GM19238 (cell line): ENCODE measurements around the gene PROSER2.

Source experiments
- DNase-seq: peaks from one replicate; pipeline ENCODE4 v3.0.0; 2011; ENCODE audit warnings: low spot score; ENCODE audit not compliant: insufficient read length

Gene PROSER2

GRCh38 chr10:11799736-11800080 lies 23.4 kb upstream of the PROSER2 start:
- no peak for DNase-seq

- no peak for DNase-seq
Observed at GRCh38 chr10:11804336-11804735, 18.8 kb upstream of the PROSER2 start.

- no peak for DNase-seq
Observed at GRCh38 chr10:11805792-11806191, 17.4 kb upstream of the PROSER2 start.

DNA sequence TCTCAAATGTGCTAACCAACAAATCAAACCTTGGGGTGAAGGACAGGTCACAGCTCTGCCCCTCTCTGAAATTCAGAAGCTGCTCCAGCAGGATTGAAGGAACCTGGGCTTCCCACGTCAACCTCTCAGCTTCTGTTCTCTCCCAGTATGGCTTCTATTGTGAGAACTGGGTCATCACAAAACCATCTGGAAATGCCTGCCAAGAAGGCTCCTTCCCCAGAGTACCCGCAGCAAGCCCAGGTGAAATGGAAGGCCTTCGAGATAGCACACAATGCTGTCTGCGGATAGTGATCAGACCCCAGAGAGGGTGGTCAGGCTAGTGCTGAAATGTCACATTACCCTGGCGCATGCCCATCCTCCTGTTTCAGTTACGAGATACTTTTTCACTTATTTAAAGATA lies 16.4 kb upstream of the PROSER2 start:
- DNase-seq: no peak

DNA sequence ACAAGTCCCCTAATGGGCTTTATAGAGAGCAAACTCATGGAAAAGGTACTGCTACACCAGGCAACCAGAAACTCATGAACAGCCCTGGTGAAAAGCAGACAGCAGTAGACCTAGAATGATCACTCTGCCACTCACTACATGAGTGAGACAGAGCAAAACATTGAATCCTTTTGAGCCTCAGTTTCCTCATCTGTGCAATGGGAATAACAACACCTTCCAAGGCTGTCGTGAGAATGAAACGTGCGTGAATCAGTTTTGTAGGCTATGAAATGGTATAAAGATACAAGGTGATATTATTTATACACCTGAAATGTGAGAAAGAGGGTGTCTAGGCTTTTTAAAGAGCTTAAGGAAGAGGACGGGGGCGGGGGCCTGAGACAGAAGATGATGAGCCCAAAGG lies 14.3 kb upstream of the PROSER2 start:
- DNase-seq: no peak

- no peak for DNase-seq
Observed at GRCh38 chr10:11810313-11810766, 12.8 kb upstream of the PROSER2 start.

GRCh38 chr10:11810973-11811372 lies 12.2 kb upstream of the PROSER2 start:
- no peak for DNase-seq

- DNase-seq: no peak
Observed at GRCh38 chr10:11813177-11813576, 10.0 kb upstream of the PROSER2 start.

DNA sequence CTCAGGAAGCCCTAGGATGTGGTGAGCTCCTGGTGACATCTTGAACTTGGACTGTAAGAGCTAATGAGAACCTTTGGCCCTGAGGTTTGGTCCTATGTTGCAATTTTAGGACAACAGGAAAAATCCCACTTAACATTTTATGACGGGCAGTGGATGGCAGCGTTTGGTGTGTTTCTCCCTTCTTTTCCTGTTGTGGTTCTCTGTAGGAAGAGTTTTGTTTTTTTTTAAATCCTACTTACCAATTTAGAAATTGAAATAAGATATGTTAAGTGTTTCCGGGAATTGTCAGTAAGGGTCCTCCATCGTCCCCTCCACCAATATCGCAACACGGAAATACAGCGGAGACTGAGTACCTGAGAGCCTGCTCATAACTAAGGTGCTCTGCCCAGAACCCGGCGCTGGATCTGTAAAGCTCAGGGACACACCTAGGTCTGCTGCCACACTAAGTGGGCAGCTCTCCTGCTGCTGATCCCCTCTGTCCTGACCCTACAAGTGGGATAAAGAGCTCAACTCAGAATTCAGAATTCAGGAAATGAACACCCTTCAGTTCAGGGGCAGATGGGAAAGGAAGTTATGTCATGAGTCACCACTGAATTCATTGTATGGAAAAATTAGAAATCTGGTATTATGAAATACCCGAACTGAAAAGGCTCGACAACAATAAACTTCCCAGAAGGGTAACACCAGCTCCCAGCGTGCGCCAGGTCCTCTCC lies 9.1 kb upstream of the PROSER2 start:
- no peak for DNase-seq

GRCh38 chr10:11819027-11819426 lies 4.1 kb upstream of the PROSER2 start:
- DNase-seq: no peak

DNA sequence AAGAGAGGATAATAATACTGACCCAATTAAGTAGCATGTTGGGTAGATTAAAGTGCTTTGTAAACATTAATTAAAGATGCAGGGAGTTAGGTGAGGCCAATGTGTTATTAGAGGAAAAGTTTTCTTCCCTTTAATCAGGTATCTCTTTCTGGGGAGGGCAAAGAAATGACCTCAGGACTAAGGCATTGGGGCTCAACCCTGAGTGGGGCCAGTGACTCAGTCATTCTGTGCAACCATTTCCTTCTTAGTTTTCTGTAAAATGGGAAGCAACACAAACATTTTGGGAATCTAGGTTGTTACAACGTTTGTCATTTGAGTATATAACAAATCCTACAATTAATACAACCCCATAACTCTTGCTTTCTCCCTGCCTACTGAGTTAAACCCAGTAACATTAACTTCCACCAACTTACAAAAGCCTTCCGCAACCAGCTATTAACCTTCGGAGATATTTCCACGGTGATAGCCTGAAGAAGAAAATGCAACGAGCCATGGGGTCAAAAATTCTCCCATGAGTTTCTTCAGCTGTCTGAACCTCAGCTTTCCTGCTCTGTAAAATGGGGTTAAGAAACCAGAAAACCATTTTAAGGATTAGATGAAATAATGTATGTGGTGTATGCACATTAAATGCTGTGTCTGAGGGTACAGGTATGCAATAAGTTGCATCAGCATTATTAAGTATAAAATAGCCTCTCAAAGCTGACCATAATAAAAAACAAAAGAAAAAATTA lies 965 bp upstream of the PROSER2 start:
- DNase-seq: no peak

- DNase-seq: no peak
Observed at GRCh38 chr10:11822809-11823121, 391 bp upstream of the PROSER2 start.

GRCh38 chr10:11823989-11824346 lies 812 bp downstream of the PROSER2 start:
- DNase-seq: no peak

DNA sequence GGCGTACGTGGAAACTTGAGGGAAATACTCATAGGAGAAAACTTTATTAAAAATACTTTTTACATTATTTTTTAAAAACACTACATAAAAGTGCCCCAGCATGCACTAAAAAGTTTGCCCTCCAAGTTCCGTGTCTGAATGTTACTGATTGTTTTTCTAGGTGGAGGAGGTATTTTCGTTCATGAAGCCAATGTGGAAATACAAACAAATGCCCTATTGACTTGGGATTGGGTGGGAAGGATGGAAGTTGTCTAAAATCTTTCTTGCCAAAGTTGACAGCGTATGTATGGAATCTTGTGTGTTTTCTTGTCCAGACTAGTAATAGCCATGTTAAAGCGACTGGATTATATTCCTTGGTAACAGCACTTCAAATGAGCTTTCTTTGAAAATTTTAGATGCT lies 1.2 kb downstream of the PROSER2 start:
- no peak for DNase-seq

GRCh38 chr10:11824825-11825224 lies 1.7 kb downstream of the PROSER2 start:
- DNase-seq: no peak

GRCh38 chr10:11825796-11826414 lies 2.7 kb downstream of the PROSER2 start:
- DNase-seq: no peak

- DNase-seq: no peak
Observed at GRCh38 chr10:11827006-11827405, 3.9 kb downstream of the PROSER2 start.

GRCh38 chr10:11827414-11827813 lies 4.3 kb downstream of the PROSER2 start:
- DNase-seq: no peak

DNA sequence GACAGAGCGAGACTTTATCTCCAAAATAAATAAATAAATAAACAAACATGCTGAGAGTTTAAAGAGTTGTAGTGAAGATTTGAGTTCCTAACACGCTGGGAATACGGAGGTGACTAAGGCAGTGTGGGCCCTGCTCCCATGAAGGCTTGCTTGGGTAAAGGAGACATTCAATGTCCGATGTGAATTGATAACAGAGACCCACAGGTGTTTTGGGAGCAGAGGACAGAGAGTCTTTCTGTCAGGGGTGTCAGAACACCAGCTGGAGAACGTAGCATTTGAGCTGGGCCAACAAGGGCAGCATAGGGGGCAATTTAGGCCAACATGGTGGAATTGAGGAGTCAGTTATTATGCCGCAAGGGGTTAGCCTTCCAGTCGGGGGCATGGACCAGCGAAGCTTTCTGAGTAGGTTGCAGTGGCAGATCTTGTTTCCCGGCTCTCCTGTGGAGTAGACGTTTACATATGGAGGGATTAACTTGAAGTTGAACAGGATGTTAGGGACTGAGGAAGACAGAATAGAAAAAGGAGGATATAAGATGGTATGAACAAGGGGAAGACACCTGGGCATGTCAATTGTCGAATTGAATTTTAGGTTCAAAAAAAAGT lies 5.6 kb downstream of the PROSER2 start:
- no peak for DNase-seq

DNA sequence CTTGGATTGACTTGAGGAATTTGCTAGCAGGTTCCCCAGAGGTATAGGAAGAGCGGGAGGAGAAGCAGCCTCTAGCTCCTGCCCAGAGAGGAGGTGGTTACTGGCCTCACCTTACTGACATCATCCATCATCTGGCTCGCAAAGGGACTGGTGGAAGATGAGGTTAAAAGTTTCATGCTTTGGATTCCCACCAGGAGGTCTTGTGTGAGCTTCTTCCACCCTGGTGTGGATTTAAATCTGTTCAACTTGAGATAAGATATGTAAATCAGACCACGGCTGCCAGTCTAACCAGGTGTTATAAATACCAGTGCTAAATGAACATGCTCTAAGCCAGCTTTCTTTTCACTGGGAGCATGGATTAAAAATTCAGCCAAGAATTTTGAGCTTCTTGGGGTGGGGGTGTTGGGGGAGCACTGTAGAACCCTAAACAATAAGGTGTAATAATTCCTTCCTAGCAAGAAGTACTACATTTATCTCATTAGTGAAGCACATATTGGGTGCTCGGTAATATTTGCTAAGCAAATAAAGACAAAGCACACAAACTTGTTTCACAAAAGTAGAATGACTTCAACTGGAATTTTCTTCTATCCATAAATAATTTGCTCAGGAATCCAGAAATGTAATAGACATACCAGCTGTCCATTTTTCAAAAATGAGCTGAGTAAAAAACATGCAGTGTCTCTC lies 7.8 kb downstream of the PROSER2 start:
- no peak for DNase-seq

DNA sequence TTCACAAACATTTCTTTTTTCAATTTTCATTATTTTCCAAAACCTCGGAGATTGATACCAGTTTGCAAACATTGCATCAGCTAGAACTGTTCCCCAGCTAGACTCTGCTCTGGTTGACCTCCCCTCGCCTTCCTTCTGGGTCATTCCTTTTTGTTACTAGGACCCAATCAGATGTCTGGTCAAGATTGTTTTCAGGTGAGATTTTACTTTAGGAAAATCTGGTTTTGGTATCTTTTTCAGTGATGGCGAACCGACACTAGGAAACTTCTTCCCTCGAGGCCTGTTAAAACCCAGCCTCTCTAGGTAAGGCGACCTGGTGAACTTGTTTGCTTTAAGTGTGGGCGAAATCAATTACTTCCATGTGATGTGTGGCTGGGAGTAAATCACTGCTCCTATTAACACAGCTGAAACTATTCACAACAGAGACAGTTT lies 8.4 kb downstream of the PROSER2 start:
- DNase-seq: no peak

DNA sequence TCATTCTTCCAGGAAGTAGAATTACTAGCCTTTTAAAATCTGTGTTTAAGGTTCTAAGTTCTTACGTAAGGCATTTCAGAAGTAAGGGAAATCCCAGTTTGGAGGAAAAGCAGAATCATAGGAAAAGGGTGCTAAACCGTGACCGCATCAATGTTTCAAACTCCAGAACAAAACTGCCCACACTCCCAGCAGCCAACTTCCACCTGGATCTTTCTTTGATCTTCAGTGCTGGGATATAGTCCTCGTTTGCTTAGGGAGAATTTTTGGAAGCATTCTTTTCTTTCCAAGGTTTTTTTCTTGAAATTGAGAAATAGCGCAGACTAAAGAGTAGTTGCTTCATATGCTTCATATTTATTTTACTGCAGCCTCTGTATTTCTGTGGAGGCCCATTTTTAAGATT lies 8.9 kb downstream of the PROSER2 start:
- no peak for DNase-seq
